ENCODE results near the gene ARHGDIB.

The ARHGDIB gene

DNA sequence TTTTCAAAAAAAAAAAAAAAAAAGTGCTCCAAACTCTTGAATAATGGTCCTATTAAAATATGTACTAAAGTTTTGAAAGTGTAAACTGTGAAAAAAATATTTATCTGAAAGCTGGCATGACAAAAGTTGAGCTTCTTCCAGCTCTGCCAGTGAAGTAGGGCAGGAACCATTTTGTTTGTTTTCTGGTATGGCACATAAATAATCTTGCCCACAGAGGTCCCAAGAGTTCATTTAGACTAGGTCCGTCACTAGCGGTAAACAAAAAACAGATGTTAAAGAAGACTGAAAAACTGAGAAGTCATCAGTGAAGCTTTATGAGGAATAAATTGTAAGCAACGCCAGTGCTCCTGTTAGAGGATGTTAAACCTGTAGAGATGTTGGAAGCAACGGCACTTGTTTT, 30.0 kb downstream of the ARHGDIB start:
- DNase-seq (ENCODE audit: low read depth in 2 of 2) = no peak

DNA sequence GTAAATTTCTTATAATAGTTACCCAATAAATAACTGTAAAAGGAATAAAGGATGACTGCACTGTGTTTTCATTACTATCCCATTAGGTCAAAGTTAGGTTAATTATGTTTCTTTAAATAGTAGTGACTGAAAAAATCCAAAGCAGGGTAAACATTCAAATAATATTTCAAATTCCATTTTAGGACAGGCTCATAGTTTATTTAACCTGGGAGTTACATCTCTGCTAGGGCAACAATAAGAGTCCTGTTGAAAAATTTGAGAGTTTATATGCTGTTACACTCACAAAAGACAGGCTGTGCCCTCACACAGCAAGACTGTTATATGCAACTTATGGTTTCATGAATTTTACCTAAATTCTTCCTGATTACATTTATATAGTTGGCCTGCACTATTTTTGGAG, 31.1 kb downstream of the ARHGDIB start:
- DNase-seq (ENCODE audit: low read depth in 2 of 2) = no peak

DNA sequence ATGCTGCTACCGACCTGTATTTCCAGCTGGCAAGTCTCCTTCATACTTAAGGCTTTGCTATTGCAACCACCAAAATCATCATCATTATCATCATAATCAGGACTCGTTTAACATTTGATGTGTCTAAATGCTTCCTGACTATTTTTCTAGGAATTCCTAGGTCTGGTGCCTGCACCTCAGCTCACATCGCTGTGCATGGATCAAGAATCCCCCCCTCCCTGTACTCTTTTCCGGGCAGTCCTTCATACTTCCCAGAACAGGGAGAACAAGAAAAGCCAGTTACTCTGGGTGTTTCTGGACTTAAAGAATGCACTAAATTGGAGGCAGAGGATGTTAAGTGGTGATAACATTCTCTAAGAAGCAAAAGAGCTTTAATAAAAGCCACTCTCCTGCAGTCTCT, 32.5 kb downstream of the ARHGDIB start:
- no peak for DNase-seq (ENCODE audit: low read depth in 2 of 2)

DNA sequence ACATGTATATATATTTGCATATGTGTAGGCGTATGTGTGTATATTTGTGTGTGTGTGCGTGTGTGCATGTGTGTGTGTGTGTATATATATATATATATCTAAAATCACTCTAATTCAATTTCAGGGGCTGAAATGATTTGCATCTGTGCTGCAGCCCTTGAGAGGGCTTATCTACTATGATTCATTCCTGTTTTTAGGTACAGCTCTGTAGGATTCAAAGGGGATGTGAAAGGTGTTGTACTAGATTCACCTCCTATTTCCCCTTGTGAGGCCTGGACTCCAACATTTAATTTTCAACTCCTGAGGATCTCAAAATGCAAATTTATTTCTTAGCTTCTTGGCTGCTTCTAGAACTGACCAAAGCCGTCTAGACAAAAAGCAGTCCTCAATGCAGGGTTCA, 34.1 kb downstream of the ARHGDIB start:
- no peak for DNase-seq (ENCODE audit: low read depth in 2 of 2)

DNA sequence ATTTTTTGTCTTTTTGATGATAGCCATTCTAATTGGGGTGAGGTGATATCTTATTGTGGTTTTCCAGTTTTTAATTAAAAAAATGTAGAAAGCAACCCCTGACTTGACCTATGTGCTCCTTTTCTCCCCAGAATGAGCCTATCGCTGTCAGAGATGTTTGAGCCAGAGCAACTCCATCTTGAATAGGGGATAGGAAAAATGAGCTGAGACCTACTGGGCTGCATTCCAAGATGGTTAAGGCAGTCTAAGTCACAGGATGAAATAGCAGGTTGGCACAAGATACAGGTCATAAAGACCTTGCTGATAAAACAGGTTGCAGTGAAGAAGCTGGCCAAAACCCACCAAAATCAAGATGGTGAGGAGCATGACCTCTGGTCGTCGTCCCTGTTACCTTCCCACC, 36.9 kb downstream of the ARHGDIB start:
- DNase-seq (ENCODE audit: low read depth in 2 of 2) = no peak

DNA sequence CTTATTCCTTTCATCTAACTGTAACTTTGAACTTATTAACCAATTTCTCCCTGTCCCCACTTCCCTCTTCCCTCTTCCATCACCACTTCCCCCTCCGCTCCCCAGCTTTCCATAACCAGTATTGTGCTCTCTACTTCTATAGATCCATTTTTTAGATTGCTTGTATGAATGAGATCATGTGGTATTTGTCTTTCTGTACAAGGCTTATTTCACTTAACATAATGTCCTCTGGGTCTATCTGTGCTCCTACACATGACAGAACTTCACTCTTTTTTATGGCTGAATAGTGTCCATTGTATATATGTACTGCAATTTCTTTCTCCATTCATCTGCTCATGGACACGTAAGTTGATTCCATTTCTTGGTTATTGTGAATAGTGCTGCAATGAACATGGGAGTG, 37.5 kb downstream of the ARHGDIB start:
- DNase-seq (ENCODE audit: low read depth in 2 of 2) = no peak

DNA sequence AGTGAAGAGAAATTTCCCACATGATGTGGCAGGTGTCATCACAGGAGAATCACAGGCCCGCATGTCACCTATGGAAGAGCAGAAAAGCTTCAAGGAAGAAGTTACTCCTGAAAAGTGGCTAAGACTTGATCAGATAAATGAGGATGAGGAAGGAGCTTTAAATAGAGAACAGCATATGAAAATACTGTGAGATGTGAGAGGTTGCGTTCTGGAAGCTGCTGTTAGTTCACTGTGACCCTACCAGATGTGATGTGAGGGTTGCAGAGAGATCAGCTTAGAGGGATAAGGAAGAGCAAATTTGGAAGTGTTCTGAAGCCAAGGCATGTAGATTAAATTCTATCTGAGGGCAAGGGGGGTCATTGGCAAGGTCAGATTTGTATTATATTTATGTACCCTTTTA, 40.2 kb downstream of the ARHGDIB start:
- no peak for DNase-seq (ENCODE audit: low read depth in 2 of 2)

DNA sequence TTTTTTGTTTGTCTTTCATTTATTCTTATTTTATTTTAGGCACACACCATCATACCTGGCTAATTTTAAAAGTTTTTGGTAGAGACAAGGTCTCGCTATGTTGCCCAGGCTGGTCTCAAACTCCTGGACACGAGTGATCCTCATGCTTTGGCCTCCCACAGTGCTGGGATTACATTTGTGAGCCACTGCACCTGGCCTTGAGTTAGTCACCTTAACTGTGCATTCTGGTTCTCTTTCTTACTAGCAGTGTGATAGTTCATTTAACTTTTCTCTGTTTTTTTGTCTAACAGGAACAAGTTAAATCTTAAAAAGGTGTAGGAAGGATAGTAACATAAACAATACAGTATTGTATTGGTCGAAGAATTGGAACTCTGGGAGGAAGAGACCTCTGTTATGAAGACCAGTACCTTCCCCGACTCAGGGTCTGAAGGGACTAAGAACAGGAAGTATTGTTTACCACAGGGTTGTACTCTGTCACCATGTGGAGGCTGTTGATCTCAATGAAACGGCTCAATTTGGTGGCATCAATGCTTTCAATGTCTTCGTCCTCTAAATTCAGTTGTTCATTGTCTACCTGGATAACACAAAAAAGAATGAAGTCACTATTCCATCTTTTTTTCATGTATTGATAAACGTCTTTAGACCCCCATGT, 40.8 kb downstream of the ARHGDIB start:
- no peak for DNase-seq (ENCODE audit: low read depth in 2 of 2)

DNA sequence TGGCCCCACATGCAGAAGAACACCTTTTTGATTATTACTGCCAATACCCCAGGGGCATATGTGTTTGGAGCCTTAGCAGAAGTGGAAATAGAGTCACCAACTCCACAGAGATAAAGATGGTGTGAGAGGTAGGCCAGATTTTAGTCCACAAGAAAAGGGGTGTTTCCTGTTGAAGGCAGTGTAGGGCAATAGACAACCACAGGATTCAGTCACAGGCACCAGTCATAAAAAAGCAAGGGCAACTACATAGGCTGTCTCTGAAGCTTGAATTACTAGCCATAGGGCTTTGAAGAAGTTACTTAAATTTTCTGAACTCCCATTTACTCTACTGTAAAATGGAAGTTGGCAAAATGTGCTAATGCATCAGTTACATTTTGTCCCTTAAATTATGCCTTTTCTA, 41.9 kb downstream of the ARHGDIB start:
- DNase-seq (ENCODE audit: low read depth in 2 of 2) = no peak

DNA sequence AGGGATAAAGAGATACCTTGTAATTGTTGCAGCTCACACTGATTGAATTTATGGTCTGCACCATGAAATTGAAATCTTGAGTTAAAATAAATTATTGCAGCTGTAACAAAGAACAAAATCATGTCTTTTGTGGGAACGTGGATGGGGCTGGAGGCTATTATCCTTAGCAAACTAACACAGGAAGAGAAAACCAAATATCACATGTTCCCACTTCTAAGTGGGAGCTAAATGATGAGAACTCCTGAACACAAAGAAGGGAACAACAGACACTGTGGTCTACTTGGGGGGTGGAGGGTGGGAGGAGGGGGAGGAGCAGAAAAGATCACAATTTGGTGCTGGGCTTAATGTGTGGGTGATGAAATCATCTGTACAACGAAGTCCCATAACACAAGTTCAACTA, 45.7 kb downstream of the ARHGDIB start:
- DNase-seq (ENCODE audit: low read depth in 2 of 2) = no peak

DNA sequence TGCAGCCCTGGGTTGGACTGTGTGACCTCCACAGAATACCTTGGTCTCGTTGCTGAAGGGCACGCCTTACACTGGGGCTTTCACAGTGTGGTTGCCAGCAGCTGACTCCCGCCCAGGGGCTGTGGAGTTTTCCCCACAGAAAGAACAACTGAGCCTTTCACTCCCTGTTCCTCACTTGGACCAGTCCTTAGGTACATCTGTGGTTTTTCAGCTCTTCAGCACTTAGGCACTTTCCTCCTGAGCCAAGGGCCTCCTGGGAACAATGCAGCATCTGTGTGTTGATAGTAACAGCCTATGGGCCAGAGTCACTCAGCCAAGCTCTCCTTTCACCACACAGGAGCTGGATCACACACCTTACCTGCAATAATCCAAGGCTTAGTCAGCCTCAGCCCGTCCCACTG, 48.0 kb downstream of the ARHGDIB start:
- DNase-seq (ENCODE audit: low read depth in 2 of 2) = no peak

DNA sequence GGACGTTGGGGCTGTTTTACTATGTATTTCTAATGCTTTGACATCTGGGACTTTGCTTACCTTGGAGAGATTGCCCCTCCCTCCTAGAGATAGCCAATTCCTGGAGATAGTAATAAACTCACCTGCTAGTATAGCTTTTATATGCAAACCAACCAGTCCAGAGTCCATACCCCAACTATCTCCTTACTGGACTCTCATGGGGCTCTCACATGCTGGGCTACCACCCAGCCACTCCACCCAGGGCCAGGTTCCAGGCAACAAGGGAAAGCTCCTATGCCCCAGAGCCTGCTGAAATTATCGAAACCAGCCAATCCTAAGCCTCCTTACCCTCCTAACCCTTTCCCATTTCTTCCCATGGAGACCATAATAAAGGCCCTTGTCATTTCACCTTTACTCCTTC, 50.3 kb downstream of the ARHGDIB start:
- no peak for DNase-seq (ENCODE audit: low read depth in 2 of 2)

DNA sequence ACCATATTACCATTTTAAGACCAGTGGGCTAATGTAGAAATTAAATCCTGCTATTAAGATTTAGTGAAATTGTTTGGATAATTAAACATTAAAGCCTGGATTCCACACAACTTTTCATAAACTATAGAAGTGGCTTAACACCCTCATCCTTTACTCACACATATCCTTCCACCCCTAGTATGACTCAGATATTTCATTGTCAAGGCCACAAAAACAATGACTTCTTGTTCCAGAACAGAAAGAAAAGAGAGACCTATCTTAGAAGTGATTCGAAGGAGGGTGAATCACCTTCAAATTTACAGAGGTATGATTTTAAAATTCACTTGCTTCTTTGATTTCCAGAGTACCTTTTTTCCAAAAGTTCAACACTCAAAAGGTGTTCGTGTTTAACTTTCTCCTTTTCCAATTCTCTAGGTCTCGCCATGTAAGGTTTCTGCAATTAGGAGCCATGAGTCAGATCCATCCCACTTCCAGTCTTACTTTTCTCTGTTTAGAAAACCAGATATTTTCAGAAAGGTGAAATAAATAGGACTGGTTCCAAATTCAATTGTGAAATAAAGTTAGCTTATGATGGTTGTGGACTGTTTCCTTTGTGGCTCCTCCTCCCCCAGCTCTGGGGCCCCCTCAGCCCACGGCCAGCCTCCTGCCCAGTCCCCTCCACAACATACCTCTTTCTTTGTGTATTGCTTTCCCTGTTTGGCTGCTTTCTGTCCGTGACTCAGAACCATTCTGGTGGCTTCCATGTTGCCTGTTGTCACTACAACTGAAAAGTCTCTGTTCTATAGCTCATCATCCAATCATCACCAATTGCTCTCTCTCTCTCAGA, 51.1 kb downstream of the ARHGDIB start:
- DNase-seq (ENCODE audit: low read depth in 2 of 2) = no peak

DNA sequence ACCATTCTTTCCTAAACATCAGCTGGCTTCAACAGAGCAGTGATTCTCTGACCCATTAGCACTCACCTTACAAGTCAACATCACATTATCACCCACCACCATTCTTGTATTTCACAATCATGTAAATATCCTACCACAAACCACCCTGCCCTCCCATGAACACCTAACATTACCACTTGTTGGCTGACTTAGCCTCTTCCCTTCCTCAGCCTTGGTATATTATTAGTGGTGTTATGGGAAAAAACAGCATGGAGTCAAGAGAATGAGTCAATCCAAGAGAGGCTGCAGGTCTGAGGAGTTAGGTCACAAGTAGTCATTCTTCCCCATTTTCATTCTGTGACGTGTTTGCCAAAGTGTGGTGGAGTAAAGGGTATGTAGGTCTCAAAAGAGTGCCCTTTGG, 53.4 kb downstream of the ARHGDIB start:
- no peak for DNase-seq (ENCODE audit: low read depth in 2 of 2)

DNA sequence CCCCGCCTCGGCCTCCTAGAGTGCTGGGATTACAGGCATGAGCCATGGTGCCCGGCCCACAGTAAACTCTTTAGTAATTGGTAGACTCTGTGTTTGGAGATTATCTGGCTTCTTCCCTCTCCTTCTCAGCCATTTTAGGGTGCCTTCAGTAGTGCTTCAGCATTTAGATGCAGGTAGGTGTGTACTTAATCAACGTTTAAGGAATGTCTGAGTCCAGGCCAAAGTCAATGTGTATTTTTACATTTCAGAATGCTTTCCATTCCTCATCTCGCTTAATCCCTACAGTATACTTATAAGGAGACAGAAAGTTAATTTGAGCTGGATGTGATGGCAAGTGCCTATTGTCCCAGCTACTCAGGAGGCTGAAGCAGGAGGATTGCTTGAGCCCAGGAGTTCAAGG, 55.3 kb downstream of the ARHGDIB start:
- DNase-seq (ENCODE audit: low read depth in 2 of 2) = no peak

DNA sequence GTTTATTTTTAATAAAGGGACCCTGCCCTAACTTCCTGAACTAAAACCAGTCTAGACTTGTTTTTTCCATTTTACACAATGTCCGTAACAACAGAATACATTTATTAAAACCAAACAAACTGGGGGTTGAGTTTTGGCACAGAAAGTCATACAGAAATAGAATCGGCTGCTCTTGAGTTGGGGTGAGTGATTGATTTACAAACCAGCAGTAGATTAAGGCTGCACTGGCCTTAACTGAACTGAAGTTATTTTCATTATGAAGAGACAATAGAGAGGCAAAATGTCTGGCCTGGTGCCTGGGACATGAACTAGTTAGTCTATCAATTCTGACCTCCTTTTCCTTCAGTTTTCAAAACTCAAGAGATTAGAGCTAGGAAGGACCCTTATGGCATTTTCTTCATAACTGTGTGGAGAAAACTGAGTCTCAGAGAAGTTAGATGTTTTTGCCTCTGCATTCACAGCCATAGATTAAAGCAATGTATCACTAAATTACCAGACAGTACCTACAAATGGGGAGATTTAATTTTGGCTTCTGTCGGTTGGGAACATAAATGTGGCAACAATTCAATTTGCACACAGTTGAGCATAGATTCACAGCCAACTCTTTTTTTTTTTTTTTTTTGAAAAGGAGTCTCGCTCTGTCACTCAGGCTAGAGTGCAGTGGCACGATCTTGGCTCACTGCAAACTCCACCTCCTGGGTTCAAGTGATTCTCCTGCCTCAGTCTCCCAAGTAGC, 56.0 kb downstream of the ARHGDIB start:
- DNase-seq (ENCODE audit: low read depth in 2 of 2) = no peak

DNA sequence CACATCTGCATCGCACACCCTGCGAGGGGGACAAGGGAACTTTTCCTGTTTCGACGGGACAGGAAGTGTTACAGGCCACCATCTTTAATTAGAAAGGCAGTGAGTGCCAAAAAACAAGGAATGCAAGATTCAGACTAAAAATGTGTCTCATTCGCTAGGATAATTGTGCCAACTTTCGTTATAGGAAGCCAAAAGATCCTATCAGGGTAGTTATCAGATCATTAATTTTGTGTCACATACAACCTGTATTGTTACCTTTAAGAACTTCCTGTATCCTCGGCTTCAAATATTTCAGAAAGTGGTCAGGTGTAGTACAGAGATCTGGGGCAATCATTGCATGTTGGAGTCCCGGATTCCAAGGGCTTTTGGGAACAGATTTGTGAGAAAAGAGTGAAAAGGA, 56.5 kb downstream of the ARHGDIB start:
- DNase-seq (ENCODE audit: low read depth in 2 of 2) = no peak

DNA sequence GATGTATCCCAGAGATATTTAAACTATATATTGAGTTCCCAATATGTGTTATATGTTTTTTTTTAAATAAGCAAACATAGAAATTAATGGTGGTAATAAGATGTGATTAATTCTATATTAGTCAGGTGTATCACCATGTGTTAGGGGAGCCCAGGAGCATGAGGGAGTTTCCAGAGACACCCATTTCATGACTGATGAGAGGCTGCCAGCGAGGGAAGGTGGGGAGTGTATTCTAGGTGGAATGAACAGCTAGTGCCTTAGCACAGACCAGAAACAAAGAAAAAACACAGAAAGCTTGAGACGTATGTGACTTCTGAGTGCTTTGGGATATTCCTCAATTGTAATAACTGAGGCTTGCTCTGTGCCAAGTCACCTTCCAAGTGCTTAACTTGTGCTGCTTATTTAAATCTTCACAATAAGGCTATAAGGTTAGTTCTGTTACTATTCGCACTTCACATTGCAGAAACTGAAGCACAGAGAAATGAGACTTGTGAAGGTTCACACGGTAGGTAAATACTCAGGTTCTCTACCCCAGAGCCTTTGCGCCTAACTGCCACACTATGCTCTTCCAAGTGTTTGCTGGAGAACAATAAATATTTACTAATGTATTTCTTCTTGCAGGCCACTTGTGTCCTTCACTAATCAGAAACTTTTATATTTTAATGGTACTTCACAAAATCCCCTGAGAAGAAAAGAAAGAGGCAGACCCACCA, 57.9 kb downstream of the ARHGDIB start:
- DNase-seq (ENCODE audit: low read depth in 2 of 2) = no peak

DNA sequence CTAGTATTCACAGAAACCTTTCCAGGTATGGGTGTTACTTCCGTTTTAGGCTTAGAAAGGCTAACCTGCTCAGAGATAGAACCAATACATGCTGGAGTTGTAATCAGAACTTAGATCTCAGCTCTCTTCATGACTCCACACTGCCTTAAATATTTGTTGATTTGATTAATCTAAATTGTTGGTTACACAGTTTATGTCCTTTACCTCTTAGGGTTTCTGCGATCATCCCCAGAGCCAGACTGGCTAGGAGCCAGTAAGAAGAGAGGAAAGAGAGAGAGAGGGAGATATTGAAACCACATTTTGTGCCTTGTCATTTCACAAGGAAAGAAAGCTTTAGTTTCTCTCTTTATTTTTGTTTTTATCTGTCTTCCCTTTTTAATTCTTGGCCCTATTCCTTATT, 58.9 kb downstream of the ARHGDIB start:
- no peak for DNase-seq (ENCODE audit: low read depth in 2 of 2)

DNA sequence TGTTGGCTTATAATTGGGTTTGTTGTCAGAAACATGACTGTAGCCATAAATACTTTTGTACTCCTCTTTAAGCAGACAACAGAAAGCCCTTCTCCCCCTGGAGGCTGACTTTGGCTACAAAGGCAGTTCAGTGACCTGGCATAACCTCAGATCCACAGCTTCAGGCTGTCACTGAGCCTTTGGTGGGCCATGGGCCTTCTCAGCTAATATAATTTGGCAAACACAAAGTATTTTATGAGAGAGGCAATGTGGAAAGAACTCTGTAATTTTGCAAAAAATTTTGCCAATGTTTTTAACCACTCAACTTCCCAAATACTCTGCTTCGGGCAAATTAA, 60.2 kb downstream of the ARHGDIB start:
- DNase-seq (ENCODE audit: low read depth in 2 of 2) = no peak

DNA sequence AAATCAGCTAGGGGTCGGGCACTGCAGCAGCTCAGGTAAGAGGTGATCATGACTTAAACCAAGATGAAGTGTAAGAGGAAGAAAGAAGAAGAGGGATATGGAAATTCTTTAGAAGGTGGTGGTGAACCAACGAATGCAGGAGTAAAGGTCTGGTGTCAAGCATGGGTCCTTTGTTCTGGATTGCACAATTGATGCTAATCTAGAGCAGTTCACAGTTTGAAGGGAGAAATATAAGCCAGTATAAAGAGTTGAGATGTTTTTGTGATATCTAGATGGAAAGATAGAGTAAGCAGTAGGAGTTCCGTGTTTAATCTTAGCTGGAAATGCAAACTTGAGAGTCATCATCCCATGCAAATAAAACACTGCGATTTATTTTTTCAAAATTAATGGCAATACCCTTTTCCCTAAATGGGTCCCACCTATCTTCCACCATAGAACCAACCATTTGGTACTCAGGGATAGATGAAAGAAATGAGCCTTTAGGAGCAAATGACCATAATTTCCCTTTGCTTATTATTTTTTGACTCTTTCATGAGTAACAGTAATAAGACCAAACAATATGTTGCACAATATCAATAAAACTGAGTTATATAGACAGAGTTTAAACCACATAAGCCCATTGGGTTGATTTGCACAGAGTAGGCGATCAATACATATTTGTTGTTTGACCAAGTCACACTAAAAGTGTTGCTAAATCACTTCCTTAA, 60.7 kb downstream of the ARHGDIB start:
- no peak for DNase-seq (ENCODE audit: low read depth in 2 of 2)
